HG03342 (cell line): Measurements from ENCODE around the gene ZBTB16.

ENCODE experiments used
- ATAC-seq: cut with Tn5 transposase; IDR thresholded peaks from one replicate; pipeline ENCODE4 v1.9.1; 2021; ENCODE audit warnings: mild to moderate bottlenecking, moderate library complexity; ENCODE audit not compliant: unreplicated experiment

Gene ZBTB16

GRCh38 chr11:114291381-114291780 lies 231.9 kb downstream of the ZBTB16 start:
- no peak for ATAC-seq

- ATAC-seq: no peak
Measured at GRCh38 chr11:114291842-114292680, 232.6 kb downstream of the ZBTB16 start.

GRCh38 chr11:114293201-114293711 lies 233.7 kb downstream of the ZBTB16 start:
- no peak for ATAC-seq

- no peak for ATAC-seq
Measured at GRCh38 chr11:114295676-114296604, 236.4 kb downstream of the ZBTB16 start, which contains the start of gene NNMT. Gene NNMT (plus strand): TSS chr11:114296399. CDS start chr11:114296557, 158 bp downstream.

- ATAC-seq: no peak
Measured at GRCh38 chr11:114296605-114297372, 237.3 kb downstream of the ZBTB16 start.

GRCh38 chr11:114297806-114298709 lies 238.5 kb downstream of the ZBTB16 start:
- ATAC-seq: no peak

- no peak for ATAC-seq
Measured at GRCh38 chr11:114298710-114299109, 239.2 kb downstream of the ZBTB16 start.
